Prostate gland (tissue), 2 donors: ENCODE data around the gene RBM19.

ENCODE experiments used
- POLR2A ChIP-seq: fragments of 450-650 bp; IDR thresholded peaks from one replicate; pipeline ENCODE4 v1.6.1; 2016; ENCODE audit warnings: antibody characterized with exemption, mild to moderate bottlenecking
- TF ChIP-seq, protein P1 (sequence below), 4 experiments: fragments of 200-600 bp in 2 of 4; fragments of 450-650 bp in 2 of 4; sonication (generic) in 2 of 4; IDR thresholded peaks; 1 replicate in 3 of 4; 2 replicates in 1 of 4; pipeline ENCODE4 v1.5.1; 2016 to 2019; ENCODE audit warnings: antibody characterized with exemption in 4 of 4, mild to moderate bottlenecking in 2 of 4, moderate library complexity in 2 of 4

GRCh38 chr12:114004402-114004801, 38.3 kb upstream of the RBM19 start:
- TF ChIP-seq, protein P1, sequence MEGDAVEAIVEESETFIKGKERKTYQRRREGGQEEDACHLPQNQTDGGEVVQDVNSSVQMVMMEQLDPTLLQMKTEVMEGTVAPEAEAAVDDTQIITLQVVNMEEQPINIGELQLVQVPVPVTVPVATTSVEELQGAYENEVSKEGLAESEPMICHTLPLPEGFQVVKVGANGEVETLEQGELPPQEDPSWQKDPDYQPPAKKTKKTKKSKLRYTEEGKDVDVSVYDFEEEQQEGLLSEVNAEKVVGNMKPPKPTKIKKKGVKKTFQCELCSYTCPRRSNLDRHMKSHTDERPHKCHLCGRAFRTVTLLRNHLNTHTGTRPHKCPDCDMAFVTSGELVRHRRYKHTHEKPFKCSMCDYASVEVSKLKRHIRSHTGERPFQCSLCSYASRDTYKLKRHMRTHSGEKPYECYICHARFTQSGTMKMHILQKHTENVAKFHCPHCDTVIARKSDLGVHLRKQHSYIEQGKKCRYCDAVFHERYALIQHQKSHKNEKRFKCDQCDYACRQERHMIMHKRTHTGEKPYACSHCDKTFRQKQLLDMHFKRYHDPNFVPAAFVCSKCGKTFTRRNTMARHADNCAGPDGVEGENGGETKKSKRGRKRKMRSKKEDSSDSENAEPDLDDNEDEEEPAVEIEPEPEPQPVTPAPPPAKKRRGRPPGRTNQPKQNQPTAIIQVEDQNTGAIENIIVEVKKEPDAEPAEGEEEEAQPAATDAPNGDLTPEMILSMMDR (IDR thresholded peaks at IDR 0.05), result no peak
- no peak for TF ChIP-seq POLR2A
